AG04450 (cell line): ENCODE results near the gene RUNX2. TPM values are rescaled to one million over a fixed set of nuclear protein-coding genes. Genes with fewer than 3 reads are reported as not detected.

ENCODE experiments used
- CTCF ChIA-PET: fragments of 300-600, 350-600 bp; formaldehyde crosslinking; extraction: SDS; loops from one replicate; lab custom pipeline; 2022; ENCODE audit warnings: antibody characterized with exemption, inconsistent platforms; lab: Charles Lee
- POLR2A ChIA-PET: fragments of 350-600 bp; formaldehyde crosslinking; extraction: SDS; loops from one replicate; lab custom pipeline; 2021; ENCODE audit warnings: antibody characterized with exemption, inconsistent platforms; lab: Yijun Ruan, JAX
- DNase-seq: peaks from one replicate; pipeline ENCODE4 v3.0.0-alpha.2; 2011; ENCODE audit warnings: low read depth, low spot score
- H3K27ac ChIP-seq: one replicate; pipeline ENCODE4 v1.5.1; 2012; ENCODE audit warnings: low read depth, low read length, control low read depth
- H3K27me3 ChIP-seq: one replicate; pipeline ENCODE4 v1.6.0; 2012; ENCODE audit warnings: low read length; ENCODE audit not compliant: control insufficient read depth, insufficient read depth
- H3K4me3 ChIP-seq: 2 replicates; pipeline ENCODE4 v1.5.1; 2011; ENCODE audit warnings: mild to moderate bottlenecking, low read depth, low read length, control low read depth
- H3K9me3 ChIP-seq: 2 replicates; pipeline ENCODE4 v1.5.1; 2012; ENCODE audit warnings: low read length; ENCODE audit not compliant: control insufficient read depth, insufficient read depth
- CTCF ChIP-seq: IDR thresholded peaks from 2 replicates; pipeline ENCODE4 v1.5.1; 2011; ENCODE audit warnings: low read depth, low read length, control low read depth, inconsistent platforms
- polyA plus RNA-seq: library from polyadenylated mRNA; depleted of rRNA; stranded (reverse); fragments of >200 nt; gene quantifications from 2 replicates; pipeline ENCODE4 v1.2.3, GENCODE V29; 2011; rRNA removed

Gene RUNX2
- polyA plus RNA-seq, 1 experiment = 3.4 TPM

- Histone ChIP-seq H3K27me3 (no peaks in the 10 kb centered on the region), H3K27ac (no peak overlapping the region), H3K4me3 (no peak overlapping the region), H3K9me3 (no peaks in the 10 kb centered on the region)
- CTCF ChIA-PET = interaction anchor here (1.0 to 1.3 kb wide), 2 partner anchors 8 to 218 kb away, joined by 3 read pairs; no protein-coding TSS in a partner anchor
- TF ChIP-seq CTCF = no peak
- no peak for DNase-seq
- POLR2A ChIA-PET = no interaction called here
These were observed 383.9 kb downstream of the RUNX2 start for GRCh38 chr6:45712076-45712475.

GRCh38 chr6:45712786-45713185 is 384.7 kb downstream of the RUNX2 start:
- H3K9me3 ChIP-seq = no peaks in the 10 kb centered on the region
- no peak overlapping the region for H3K27ac ChIP-seq
- no peak overlapping the region for H3K4me3 ChIP-seq
- no peak for TF ChIP-seq CTCF
- H3K27me3 ChIP-seq = no peaks in the 10 kb centered on the region
- POLR2A ChIA-PET = interaction anchor here (1.1 kb wide), 1 partner anchor 57 kb away, joined by 3 read pairs; no protein-coding TSS in a partner anchor
- CTCF ChIA-PET = interaction anchor here (1.3 kb wide), 1 partner anchor 231 kb away, joined by 3 read pairs; no protein-coding TSS in a partner anchor
- DNase-seq = no peak

Other genes starting within 250 kb of the RUNX2 start
- gene SUPT3H, start 49.6 kb downstream of the RUNX2 start, polyA plus RNA-seq = 6.0 and 8.7 TPM in 2 replicates